NOMO-1 treated with DMSO at 0.1 percent for 48 hours (cell line): ENCODE results near the gene CTSC.
A peak's percentile ranks its signal among the peaks of the same experiment; 100 is the strongest.
"Not testable (repeated sequence)": the region's sequence is repeated elsewhere in the genome, so short reads cannot be mapped to it uniquely, and the experiment has no call there.

ENCODE experiments used
- DNase-seq: peaks from one replicate; lab custom pipeline; 2025; ENCODE audit not compliant: unreplicated experiment; lab: John Stamatoyannopoulos, UW

Gene CTSC

DNA sequence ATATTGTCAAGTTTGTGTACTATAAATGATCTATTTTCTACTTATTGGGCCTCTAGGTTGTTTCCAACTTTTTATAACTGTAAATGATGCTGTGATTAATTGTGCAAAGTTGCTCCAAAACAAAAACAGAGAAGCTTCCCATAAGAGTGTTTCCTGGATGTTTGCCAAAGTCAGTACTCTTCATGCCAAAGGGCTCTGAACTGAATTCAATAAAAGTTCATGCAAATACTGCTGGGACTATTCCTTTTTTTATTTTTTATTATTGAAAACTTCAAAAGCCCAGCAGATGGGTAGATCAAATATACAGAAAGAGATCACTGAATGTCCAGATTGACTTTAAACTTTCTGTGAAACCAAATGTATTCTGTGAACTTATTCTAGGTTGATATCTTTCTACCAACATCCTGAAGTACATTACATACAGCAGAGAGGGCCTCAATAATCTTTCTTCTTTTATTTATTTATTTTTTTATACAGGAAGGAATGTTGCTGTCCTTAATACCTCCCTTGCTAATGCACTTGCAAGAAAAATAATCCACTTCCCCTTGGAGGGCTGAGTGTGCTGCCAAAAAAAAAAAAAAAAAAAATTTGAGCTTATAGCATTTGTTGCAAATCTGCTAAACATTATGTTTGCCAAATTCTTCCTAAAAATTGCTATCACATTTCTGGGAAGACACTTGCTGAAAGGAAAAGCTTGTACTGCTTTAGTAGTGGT lies 53.0 kb downstream of the CTSC start:
- no peak for DNase-seq

DNA sequence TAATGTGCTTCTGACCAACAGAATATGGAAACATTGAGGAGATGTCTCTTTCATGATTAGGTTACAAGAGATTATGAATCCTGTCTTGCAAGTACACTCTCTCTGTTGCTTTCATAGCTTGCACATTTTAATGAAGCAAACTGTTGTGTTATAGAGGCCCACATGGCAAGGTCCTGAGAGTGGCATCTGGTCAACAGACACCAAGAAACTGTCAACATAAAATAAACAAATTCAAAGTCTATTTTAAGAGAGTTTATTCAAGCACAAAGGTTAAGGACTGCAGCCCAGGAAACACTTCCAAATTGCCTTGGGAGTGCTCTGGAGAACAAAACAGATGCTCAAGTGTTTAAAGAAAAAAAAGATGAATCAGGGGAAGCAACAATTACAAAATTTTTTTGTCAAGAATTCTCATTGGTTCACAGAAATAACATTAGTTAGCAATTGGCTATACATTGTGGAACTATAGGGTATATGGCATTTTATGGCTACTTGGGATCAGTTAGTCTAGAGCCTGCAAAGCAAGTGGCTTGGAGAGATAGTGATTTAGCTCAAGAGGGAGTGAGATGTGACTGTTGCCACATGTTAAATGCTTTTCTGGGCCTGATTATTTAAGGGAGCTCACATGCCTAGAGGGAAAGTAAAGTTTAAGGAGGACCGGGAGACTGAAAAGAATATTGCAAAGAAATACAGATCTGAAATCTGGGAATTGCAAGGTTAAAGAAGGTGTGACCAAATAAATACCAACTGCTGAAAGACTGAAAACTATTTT lies 54.6 kb downstream of the CTSC start:
- DNase-seq, result no peak

DNA sequence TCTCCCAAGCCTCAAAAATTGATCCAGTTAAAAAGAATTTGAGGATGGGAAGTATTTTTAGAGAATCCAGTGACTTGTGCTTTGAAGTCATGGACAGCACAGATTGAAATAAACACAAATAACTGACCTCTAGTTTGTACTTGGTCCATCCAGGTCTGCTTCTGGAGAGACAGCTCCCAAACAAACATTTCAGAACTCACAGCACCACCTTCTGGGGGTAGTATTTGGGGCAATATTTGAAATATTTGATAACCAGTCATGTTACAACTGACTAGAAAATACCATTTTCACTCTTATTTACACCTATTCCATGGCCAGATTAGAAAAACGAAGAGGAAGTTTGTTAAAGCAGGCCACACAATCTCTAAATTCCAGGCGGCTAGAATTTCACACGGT lies 56.2 kb downstream of the CTSC start:
- DNase-seq, result no peak

DNA sequence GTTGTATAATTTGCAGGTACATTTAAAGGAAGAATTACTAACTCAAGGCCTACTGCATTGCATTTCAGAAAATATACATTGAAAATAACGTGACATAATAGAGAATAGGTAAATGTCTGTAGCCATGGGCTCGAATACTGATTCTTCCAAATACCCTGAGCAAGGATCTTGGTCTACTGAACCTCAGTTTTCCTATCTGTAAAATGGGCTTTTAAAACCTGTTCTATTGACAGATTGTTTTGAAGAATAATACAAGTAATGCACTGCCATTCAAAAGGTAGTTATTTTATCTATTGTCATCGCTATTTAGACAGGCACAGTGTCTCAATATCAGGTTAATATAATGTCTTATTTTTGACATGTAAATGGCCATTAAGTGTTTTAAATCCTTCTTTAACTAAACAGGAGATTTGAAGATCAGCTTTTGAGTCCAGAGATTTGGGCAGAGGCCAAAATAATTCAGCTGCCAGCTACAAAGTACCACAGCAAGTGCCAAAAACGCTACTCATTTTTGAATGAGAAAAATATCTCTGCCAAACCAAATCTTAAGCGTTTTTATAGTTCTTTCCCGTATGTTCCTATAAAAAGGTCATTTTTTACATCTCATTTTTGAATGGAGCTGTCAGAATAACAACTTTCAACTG lies 56.7 kb downstream of the CTSC start:
- DNase-seq, result no peak

DNA sequence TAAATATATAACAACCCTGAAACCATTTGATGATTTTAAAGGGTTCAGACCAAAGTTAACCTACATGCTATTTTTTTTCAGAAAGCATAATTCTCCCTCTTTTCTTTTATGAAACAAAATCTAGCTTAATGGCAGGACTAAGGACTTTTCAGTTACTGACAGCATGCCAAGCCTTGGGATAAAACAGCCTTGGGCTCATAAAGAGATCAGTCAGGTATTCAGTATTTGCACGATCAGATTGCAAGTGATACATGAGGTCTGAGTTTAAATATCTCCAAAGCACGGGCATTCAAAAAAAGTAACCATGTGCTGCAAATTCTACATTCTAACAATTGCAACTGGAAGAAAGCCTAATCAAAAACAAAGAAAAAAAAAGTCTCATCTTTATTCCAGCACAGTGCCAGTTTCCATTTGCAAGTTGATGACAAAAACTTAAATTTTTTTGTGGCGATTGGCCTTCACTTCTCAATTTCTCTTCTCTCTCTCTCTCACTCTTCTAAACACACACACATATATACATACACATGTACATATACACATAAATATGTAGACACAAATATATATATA lies 60.1 kb downstream of the CTSC start:
- DNase-seq, result no peak

GRCh38 chr11:88275636-88276035 lies 61.9 kb downstream of the CTSC start:
- DNase-seq, result no peak

- peak; percentile 40 for DNase-seq
These were observed 70.6 kb downstream of the CTSC start for GRCh38 chr11:88266919-88267318.

DNA sequence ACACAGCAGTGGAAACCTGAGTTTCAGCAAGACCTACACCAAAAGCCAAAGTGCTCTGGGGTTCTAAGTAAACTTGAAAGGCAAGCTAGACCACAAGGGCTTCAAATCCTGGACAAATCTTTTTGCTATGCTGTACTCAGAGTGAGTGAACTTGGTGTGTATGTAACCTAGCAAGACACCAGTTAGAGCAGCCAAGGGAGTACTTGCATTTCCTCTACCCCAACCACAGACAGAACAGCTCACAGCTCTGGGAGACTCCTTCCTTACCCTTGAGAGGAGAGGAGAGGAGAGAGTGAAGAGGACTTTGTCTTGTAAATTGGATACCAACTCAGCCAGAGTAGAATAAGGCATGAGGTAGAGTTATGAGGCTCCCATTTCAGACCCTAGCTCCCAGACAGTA lies 71.4 kb downstream of the CTSC start:
- DNase-seq, result no peak

DNA sequence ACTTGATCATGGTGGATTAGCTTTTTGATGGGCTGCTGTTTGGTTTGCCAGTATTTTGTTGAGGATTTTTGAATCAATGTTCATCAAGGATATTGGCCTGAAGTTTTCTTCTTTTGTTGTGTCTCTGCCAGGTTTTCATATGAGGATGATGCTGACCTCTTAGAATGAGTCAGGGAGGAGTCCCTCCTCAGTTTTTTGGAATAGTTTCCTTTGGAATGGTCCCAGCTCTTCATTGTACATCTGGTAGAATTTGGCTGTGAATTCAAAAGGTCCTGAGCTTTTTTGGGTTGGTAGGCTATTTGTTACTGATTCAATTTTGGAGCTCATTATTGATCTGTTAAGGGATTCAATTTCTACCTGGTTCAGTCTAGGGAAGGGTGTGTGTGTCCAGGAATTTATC lies 78.1 kb downstream of the CTSC start:
- DNase-seq, result no peak

DNA sequence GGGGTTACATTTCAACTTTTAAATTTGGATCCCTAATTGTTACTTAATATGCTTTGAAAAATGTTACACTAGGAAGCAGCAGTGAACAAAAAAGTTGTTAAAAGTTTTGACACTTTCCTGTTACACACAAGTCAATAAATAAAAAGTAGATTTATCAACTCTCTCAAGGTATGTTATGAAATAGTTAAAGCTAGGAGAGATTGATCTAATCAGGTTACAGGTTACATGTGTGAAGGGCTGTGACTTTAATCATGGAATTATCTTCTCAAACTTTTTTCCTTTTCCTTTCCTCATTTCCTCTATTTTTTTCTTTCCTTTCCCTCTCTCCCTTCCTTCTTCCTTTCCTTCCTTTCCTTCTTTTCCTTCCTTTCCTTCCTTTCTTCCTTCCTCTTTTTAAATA lies 85.3 kb downstream of the CTSC start:
- no peak for DNase-seq

DNA sequence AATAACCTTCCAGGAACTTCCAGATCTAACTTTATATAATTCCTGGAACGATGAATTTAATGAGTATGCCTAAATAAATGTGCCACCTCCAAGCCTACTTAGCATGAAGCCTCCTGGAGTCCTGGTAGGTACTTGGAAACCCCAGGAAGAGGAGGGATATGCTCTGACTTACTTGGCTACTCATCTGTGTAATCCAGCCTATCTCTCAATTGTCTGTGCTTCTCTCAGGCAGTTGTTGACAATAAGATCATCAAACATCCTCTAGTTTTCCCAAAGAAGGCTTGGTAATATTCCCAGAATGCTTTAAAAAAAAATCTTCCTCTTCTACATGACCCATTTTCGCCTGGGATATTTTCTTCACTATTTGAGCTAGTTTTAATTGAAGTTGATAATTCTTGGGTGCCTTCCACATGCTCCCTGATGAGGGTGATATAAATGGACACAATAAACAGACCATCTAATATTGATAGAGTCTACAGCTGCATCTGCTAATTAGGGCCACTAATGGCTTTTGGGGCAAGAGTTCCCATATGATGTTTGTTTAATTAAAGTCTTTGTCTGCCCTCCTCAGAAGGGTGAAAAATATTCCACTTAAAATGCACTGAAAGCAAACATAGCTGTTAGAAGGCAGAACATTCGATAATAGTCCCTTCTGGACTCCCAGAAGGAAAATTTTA lies 86.8 kb downstream of the CTSC start:
- DNase-seq, result no peak

GRCh38 chr11:88249706-88250105 lies 87.8 kb downstream of the CTSC start:
- no peak for DNase-seq

GRCh38 chr11:88246696-88247095 lies 90.8 kb downstream of the CTSC start:
- DNase-seq, result no peak

GRCh38 chr11:88245576-88245975 lies 92.0 kb downstream of the CTSC start:
- DNase-seq, result not testable (repeated sequence)
